Brain microvascular endothelial cell (primary cell): ENCODE results near the gene C16orf74.

Experiments
- DNase-seq: peaks from one replicate; pipeline ENCODE4 v3.0.0-alpha.2; 2020
- H3K27ac ChIP-seq: fragments of 250-450 bp; sonication (Bioruptor Pico); 2 replicates; pipeline ENCODE4 v1.5.1; 2020; ENCODE audit warnings: mild to moderate bottlenecking, moderate library complexity
- H3K27me3 ChIP-seq: fragments of 250-450 bp; sonication (Bioruptor Pico); replicated peaks from 2 replicates; pipeline ENCODE4 v1.5.1; 2020; ENCODE audit warnings: mild to moderate bottlenecking
- H3K36me3 ChIP-seq: fragments of 250-450 bp; sonication (Bioruptor Pico); replicated peaks from 2 replicates; pipeline ENCODE4 v1.5.1; 2020; ENCODE audit warnings: mild to moderate bottlenecking
- H3K4me3 ChIP-seq: 2 replicates; pipeline ENCODE4 v1.5.1; 2011; ENCODE audit warnings: low read depth, mild to moderate bottlenecking, control low read depth, low read length, moderate library complexity
- in situ Hi-C: cut with HindIII; loops from 2 replicates; pipeline ENCODE4 v1.10.0; 2017; ENCODE audit warnings: low sequenced_read_pairs, low pct_ligation_motif_present
- TF ChIP-seq, protein P1 (sequence below): IDR thresholded peaks from 2 replicates; pipeline ENCODE4 v1.5.1; 2011; ENCODE audit warnings: low read depth, mild to moderate bottlenecking, moderate library complexity, low read length, control low read depth, inconsistent platforms; ENCODE audit errors: missing control alignments

Gene C16orf74

DNA sequence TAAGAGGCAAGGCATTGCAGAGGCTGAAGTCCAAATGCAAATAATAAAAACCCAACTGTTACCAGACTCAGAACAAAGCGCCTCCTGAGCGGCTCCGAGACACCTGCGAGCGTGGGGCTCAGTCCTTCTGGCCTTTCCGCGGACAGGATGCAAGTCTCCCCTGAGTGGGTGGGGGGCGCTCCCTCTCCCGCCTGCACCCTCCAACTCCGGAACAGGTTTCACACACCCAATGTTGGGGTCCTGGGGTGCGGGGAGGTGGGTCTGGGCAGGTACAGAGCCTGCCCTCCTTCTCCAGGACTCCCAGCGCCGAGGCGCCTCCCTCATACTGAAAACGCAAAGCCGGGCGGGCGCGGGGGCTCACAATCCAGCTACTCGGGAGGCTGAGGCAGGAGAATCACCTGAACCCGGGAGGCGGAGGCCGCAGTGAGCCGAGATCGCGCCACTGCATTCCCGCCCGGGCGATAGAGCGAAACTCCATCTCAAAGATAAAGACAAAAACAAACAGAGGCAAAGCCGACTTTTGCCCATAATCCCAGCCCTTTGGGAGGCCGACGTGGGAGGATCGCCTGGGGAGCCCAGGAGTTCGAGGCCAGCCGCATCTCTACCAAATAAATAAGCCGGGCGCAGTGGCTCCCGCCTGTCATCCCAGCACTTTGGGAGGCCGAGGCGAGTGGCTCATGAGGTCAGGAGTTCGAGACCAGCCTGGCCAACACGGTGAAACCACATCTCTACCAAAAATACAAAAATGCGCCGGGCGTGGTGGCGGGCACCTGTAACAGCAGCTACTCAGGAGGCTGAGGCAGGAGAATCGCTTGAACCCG is 63.0 kb downstream of the C16orf74 start:
- Histone ChIP-seq H3K27ac (no peak overlapping the region), H3K4me3 (peak overlapping the region; percentile 70), H3K27me3 (no peaks in the 10 kb centered on the region), H3K36me3 (no peaks in the 10 kb centered on the region)
- in situ Hi-C loops = no loop called here
- DNase-seq = no peak
- TF ChIP-seq, protein P1, sequence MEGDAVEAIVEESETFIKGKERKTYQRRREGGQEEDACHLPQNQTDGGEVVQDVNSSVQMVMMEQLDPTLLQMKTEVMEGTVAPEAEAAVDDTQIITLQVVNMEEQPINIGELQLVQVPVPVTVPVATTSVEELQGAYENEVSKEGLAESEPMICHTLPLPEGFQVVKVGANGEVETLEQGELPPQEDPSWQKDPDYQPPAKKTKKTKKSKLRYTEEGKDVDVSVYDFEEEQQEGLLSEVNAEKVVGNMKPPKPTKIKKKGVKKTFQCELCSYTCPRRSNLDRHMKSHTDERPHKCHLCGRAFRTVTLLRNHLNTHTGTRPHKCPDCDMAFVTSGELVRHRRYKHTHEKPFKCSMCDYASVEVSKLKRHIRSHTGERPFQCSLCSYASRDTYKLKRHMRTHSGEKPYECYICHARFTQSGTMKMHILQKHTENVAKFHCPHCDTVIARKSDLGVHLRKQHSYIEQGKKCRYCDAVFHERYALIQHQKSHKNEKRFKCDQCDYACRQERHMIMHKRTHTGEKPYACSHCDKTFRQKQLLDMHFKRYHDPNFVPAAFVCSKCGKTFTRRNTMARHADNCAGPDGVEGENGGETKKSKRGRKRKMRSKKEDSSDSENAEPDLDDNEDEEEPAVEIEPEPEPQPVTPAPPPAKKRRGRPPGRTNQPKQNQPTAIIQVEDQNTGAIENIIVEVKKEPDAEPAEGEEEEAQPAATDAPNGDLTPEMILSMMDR = no peak

DNA sequence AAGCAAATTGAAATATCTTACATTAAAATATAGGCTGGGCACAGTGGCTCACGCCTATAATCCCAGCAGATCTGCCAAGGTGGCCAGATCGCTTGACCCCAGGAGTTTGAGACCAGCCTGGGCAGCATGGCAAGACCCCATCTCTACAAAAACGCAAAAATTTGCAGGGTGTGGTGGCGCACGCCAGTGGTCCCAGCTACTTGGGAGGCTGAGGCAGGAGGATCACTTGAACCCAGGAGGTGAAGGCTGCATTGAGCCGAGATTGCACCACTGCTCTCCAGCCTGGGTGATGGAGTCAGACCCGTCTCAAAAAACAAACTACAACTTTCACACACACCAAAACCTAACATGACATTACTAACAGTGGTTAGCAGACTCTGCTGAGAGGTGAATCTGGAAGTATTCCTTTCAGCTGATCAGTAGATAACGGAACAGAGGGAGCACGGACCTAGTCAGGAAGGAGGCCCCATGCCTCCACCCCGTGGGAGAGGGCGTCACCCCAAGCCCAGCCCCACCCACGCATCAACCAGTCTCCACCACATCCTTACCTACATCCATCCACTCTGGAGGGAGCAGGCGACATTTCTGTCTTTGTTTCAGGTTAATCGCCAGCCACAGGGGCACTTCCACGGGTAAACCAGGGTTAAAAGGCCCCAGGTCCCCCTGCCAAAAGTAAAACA is 63.8 kb downstream of the C16orf74 start:
- no peak for DNase-seq
- Histone ChIP-seq H3K4me3 (no peak overlapping the region), H3K27ac (no peak overlapping the region), H3K27me3 (no peaks in the 10 kb centered on the region), H3K36me3 (no peaks in the 10 kb centered on the region)
- in situ Hi-C loops = no loop called here
- TF ChIP-seq, protein P1 = no peak

DNA sequence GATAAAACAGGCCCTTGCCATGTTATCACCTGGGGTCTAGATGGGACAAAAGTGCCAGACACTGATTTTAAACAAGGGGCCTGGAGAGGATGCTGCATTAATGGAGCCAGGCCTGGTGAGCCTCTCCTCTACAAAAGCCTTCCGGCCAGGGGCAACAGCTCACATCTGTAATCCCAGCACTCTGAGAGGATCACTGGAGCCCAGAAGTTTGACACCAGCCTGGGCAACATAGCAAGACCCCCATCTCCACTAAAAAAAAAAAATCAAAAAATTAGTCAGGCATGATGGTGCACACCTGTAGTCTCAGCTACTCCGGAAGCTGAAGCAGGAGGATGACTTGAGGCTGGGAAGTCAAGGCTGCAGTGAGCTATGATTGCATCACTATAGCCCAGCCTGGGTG is 65.6 kb downstream of the C16orf74 start:
- in situ Hi-C loops = no loop called here
- Histone ChIP-seq H3K4me3 (no peak overlapping the region), H3K27me3 (no peaks in the 10 kb centered on the region), H3K27ac (no peak overlapping the region), H3K36me3 (no peaks in the 10 kb centered on the region)
- DNase-seq = no peak
- TF ChIP-seq, protein P1 = no peak

DNA sequence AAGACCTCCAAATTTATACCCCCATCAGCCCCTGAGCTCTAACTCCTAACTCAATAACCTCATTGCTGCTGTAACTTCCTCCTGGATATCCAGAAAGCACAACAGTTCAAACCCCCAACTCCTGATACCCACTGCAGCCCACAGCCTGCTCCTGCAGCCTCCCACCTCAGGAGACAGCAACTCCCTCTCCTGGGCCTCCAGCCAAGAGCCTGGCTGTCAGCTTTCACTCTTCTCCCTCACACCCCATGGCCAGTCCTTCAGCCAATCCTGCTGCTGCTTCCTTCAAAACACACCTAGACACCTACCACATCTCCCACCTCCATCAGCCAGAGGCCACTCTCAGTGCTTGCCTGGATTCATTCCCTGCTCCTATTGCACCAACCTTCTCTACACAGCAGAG is 67.5 kb downstream of the C16orf74 start:
- Histone ChIP-seq H3K27me3 (no peaks in the 10 kb centered on the region), H3K36me3 (no peaks in the 10 kb centered on the region), H3K4me3 (no peak overlapping the region), H3K27ac (no peak overlapping the region)
- TF ChIP-seq, protein P1 = no peak
- in situ Hi-C loops = no loop called here
- DNase-seq = no peak

DNA sequence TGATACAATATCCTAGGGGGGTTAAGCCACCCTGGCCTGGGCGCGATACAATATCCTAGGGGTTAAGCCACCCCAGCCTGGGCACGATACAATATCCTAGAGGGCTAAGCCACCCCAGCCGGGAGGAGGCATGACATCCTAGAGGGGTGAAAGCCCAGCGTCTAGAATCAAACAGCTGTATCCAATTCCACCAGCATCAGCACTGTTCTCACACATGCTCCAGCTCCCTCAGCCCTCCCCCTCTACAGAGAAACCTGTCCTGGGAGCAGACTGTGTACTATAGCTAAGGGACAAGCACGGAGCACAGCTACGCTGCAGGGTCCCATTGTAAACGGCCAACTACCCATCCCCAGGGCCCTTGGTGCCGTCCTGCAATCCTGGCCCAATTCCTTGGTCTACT is 68.4 kb downstream of the C16orf74 start:
- Histone ChIP-seq H3K27ac (no peak overlapping the region), H3K36me3 (peaks cover under 1% of the 10 kb centered on the region), H3K4me3 (no peak overlapping the region), H3K27me3 (no peaks in the 10 kb centered on the region)
- TF ChIP-seq, protein P1 = no peak
- in situ Hi-C loops = no loop called here
- DNase-seq = no peak
